ENCODE data around the gene CARD19.
A peak's percentile ranks its signal among the peaks of the same experiment; 100 is the strongest.

The CARD19 gene

GRCh38 chr9:93061791-93062763 lies 33.9 kb upstream of the CARD19 start:
- DNase-seq (ENCODE audit: low read depth in 2 of 3, low spot score in 1 of 3), result no peak

DNA sequence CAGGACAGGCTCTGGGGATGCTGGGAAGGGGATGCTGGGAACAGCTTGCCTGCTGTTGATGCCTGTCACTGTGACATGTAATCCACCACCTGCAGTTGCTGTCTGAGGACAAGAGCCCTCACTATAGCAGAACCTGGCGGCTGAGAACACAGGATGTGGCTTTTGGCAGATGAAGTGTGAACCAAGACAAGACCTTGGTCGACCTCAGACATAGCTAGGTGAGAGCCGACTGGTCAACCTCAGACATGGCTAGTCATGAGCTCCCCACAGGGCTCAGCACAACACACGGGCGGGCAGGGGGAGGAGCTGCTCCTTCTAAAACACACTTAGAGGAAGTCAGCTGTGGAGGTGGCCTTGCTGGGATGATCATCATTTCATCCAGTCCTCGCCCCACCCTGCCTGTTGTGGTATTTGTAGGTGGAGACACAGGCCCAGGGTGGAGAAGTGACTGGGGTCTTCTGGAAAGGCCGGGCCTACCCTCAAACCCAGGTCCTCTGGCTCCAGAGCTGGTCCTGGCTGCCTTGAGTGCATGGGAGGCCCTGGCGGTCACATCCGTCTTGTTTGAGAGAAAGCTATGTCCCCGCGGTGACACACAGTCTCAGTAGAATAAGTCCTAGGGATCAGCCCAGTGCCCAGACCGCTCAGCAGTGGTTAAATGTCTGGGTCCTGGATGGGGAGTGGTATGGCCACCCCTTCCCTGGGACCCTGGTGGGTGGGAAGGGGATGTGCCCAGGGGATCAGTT lies 31.5 kb upstream of the CARD19 start:
- peak; percentile 80 to 91 (median 87) for DNase-seq (ENCODE audit: low read depth in 2 of 3, low spot score in 1 of 3)

DNA sequence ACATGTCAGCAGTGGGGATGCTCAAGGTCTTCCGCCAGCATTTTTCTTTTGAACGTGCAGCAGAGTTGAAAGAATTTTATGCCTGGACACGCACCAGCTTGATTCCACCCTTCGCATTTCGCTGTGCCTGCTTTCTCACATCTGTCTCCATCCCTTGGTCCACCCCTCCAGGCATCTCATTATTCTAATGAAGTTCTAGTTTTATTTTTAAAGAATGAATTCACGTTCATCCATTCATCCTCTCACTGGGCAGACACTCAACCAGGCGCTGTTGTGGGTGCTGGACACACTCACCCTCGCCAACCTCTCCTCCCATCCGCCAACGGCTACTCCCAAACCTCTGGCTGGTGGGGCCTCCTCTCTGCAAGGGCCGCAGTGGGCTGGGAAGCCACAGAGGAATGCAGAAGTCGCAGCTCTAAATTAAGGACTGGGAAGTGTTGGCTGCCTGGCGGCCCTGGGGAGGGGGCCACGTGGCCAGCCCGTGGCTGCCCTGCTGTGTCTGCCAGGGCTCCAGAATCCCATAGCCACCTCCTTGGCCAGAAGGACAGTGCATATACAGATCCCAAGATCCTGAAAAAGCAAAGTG lies 30.8 kb upstream of the CARD19 start:
- no peak for DNase-seq (ENCODE audit: low read depth in 2 of 3, low spot score in 1 of 3)

- DNase-seq (ENCODE audit: low read depth in 2 of 3, low spot score in 1 of 3), result no peak
Observed at GRCh38 chr9:93066978-93067603, 28.9 kb upstream of the CARD19 start.

DNA sequence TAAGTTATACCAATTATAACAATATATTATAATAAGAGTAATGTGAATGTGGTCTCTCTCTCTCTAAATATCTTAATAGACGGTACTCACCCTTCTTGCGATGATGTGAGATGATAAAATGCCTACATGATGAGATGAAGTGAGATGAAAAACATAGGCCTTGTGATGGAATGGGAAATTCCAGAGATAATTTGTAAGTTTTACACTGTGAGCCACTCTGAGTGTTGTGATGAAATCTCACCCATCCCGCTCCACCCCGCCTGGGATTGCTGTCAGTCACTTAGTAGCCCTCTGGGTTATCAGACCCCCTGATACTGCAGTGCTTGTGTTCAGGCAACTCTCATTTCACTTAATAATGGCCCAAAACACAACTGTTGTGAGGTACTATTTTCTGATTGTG lies 27.1 kb upstream of the CARD19 start:
- no peak for DNase-seq (ENCODE audit: low read depth in 2 of 3, low spot score in 1 of 3)

GRCh38 chr9:93071464-93071863 lies 24.6 kb upstream of the CARD19 start:
- no peak for DNase-seq (ENCODE audit: low read depth in 2 of 3, low spot score in 1 of 3)

DNA sequence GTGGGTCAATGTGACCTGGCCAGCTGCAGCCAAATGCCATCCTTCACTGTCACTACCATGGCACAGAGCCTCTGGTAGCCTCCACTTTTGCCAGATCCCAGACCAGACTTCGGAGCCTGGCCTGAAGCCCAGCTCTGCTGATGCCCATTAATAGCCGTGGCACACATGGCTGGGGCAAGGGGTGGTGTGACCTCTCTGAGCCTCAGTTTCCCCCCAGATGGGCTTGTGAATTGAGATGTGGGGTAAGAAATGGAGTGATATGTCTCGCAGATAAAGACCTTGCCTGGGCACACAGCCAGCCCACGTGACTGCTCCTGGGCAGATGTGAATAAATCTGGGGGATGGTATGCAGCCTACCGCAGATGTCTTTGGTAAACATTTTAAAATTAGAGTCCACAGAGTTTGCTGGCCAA lies 23.6 kb upstream of the CARD19 start:
- no peak for DNase-seq (ENCODE audit: low read depth in 2 of 3, low spot score in 1 of 3)

GRCh38 chr9:93076101-93076791 lies 19.8 kb upstream of the CARD19 start:
- no peak for DNase-seq (ENCODE audit: low read depth in 2 of 3, low spot score in 1 of 3)

DNA sequence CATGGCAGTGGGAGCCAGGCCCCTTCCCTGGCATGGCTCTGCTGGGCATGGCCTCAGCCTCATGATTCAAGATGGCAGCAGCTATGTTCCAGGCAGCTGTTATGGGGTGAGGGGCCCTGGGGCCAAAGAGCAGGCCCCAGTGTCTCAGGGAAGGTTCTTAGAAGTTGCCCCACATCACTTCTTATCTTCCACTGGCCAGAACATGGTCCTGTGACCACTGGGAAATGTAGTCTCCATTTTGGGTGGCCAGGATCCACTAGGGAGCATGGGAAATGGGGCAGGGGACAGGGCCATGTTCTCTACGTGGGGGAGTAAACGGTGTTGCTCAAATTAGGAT lies 19.3 kb upstream of the CARD19 start:
- no peak for DNase-seq (ENCODE audit: low read depth in 2 of 3, low spot score in 1 of 3)

DNA sequence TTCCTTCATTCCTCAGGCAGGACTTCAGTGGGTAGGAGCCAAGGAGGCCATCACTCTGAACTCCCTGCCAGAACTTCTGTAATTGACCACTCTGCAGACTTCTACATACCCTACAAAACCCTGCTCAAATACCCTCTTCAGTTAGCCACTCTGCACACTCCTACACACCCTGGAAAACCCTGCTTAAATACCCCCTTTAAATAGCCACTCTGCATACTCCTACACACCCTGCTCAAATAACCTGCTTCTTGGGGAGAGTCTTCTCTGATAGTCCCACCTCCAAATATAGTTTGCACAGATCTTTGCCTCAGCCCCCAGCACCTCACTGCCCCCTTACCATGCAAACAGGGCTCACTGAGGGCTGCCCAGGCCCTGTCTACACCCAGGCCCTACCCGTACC lies 18.6 kb upstream of the CARD19 start:
- DNase-seq (ENCODE audit: low read depth in 2 of 3, low spot score in 1 of 3), result no peak

DNA sequence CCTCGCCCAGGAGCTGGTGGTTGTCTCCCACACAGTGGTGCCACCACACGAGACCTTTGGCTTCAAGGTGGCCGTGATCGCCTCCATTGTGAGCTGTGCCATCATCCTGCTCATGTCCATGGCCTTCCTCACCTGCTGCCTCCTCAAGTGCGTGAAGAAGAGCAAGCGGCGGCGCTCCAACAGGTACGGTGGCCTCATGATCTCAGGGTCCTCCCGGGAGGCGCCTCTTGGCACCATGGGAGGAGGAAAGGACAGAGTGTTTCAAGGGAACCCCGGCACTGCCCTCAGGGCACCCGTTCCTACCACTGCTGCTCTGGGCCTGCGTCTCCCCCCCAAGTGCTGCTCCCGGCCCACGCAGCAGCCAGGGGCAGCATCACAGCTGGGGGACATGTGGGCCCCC lies 18.2 kb upstream of the CARD19 start:
- DNase-seq (ENCODE audit: low read depth in 2 of 3, low spot score in 1 of 3), result no peak

DNA sequence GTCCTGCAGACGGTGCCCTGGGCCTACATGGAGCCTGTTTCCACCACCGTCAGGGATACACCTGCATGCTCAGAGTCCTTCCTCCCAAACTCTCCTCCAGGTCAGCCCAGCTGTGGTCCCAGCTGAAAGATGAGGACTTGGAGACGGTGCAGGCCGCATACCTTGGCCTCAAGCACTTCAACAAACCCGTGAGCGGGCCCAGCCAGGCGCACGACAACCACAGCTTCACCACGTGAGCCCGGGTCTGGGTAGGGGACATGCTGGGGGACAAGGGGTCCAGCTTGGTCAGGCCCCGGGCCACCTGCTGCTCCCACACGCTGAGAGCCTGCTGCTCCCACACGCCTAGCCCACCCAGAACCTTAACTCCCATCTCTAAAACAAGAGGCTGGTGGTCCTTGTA lies 16.6 kb upstream of the CARD19 start:
- no peak for DNase-seq (ENCODE audit: low read depth in 2 of 3, low spot score in 1 of 3)

GRCh38 chr9:93080406-93080805 lies 15.6 kb upstream of the CARD19 start:
- DNase-seq (ENCODE audit: low read depth in 2 of 3, low spot score in 1 of 3), result no peak

GRCh38 chr9:93081081-93081529 lies 14.9 kb upstream of the CARD19 start:
- DNase-seq (ENCODE audit: low read depth in 2 of 3, low spot score in 1 of 3), result no peak

- DNase-seq (ENCODE audit: low read depth in 2 of 3, low spot score in 1 of 3), result no peak
Observed at GRCh38 chr9:93081931-93082330, 14.1 kb upstream of the CARD19 start.

- DNase-seq (ENCODE audit: low read depth in 2 of 3, low spot score in 1 of 3), result no peak
Observed at GRCh38 chr9:93082841-93083411, 13.1 kb upstream of the CARD19 start.

DNA sequence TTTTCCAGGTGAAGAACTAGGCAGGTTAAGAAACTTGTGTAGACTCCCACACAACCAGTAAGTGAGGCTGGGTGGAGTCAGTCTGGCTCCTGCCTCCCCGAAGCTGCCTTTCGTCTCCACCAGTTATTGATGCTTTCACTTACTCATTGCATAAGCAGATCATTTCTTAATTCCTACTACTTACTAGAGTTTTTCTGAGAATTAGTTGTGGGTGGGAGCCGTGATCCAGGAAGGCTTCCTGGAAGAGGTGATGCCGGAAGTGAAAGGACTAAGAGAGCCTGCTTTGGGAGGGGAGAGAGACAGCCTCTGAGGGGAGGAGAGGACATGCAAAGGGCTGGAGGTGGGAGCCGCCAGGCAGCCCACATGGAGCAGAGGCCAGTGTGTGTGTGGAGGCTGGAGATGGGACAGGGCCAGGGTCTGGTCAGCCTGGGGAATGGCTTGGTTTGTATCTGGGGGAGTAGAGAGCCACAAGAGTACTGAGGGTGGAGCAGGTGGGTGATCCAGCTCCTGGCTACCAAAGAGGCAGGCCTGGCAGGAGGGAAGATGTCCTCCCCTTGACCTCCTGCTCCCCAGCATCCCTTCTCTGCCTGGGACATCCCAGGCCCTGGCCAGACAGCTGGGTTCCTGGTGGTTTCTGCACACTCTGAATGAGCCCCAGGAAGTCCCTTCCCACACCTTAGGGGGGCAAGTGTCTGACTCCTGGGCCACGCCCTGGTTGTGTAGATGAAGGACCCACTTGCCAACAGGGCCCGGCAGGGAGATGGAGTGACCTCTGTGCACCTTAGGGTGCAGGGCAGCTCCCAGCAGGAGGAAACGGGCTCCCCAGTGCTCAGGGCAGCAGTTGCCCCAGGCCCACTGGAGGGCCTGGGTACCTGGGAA lies 12.2 kb upstream of the CARD19 start:
- no peak for DNase-seq (ENCODE audit: low read depth in 2 of 3, low spot score in 1 of 3)

- DNase-seq (ENCODE audit: low read depth in 2 of 3, low spot score in 1 of 3), result no peak
Observed at GRCh38 chr9:93084471-93084881, 11.5 kb upstream of the CARD19 start.

GRCh38 chr9:93085676-93086075 lies 10.3 kb upstream of the CARD19 start:
- DNase-seq (ENCODE audit: low read depth in 2 of 3, low spot score in 1 of 3), result no peak

Data from stimulated activated CD4-positive, alpha-beta T cell treated with anti-CD3 and anti-CD28 coated beads, Interleukin-12 subunit alpha, Interleukin-12 subunit beta, amount 100 ng/mL, for 48 hours (primary cell).